ENCODE results near the gene CFAP99.

CFAP99 gene

GRCh38 chr4:2387218-2387617, 31.5 kb upstream of the CFAP99 start:
- no peaks in the 10 kb centered on the region for H3F3A ChIP-seq (ENCODE audit: control insufficient read depth, insufficient read depth)
- no peaks in the 10 kb centered on the region for H3K4me1 ChIP-seq (ENCODE audit: control insufficient read depth, low read length)
- no peak for TF ChIP-seq EZH2phosphoT487 (IDR thresholded peaks at IDR 0.05; ENCODE audit: borderline replicate concordance, low read length)
- TF ChIP-seq, protein P1, sequence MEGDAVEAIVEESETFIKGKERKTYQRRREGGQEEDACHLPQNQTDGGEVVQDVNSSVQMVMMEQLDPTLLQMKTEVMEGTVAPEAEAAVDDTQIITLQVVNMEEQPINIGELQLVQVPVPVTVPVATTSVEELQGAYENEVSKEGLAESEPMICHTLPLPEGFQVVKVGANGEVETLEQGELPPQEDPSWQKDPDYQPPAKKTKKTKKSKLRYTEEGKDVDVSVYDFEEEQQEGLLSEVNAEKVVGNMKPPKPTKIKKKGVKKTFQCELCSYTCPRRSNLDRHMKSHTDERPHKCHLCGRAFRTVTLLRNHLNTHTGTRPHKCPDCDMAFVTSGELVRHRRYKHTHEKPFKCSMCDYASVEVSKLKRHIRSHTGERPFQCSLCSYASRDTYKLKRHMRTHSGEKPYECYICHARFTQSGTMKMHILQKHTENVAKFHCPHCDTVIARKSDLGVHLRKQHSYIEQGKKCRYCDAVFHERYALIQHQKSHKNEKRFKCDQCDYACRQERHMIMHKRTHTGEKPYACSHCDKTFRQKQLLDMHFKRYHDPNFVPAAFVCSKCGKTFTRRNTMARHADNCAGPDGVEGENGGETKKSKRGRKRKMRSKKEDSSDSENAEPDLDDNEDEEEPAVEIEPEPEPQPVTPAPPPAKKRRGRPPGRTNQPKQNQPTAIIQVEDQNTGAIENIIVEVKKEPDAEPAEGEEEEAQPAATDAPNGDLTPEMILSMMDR (IDR thresholded peaks at IDR 0.05; ENCODE audit: low read depth, low read length, poor library complexity, severe bottlenecking) = no peak
- peaks cover 22% of the 10 kb centered on the region for H3K27me3 ChIP-seq (ENCODE audit: control insufficient read depth, low read length)
- no peaks in the 10 kb centered on the region for H3K9me2 ChIP-seq (replicated peaks; ENCODE audit: control insufficient read depth, low read length)
- no peaks in the 10 kb centered on the region for H3K36me3 ChIP-seq (ENCODE audit: control insufficient read depth, low read length)
- H3K27ac ChIP-seq (ENCODE audit: low read depth, low read length) = no peak overlapping the region
- no peaks in the 10 kb centered on the region for H3K9me3 ChIP-seq (ENCODE audit: control insufficient read depth, insufficient read depth, low read length)
- no peak overlapping the region for H3K4me2 ChIP-seq (ENCODE audit: low read length)
- no peaks in the 10 kb centered on the region for H4K20me1 ChIP-seq (ENCODE audit: control insufficient read depth, insufficient read depth, low read depth, low read length)
- H3K4me3 ChIP-seq (ENCODE audit: low read length) = no peak overlapping the region
- no peaks in the 10 kb centered on the region for H3K79me2 ChIP-seq (ENCODE audit: control insufficient read depth, low read length)

- no peaks in the 10 kb centered on the region for H3K4me1 ChIP-seq (ENCODE audit: control insufficient read depth, low read length)
- no peaks in the 10 kb centered on the region for H3K36me3 ChIP-seq (ENCODE audit: control insufficient read depth, low read length)
- H3K79me2 ChIP-seq (ENCODE audit: control insufficient read depth, low read length) = no peaks in the 10 kb centered on the region
- H3F3A ChIP-seq (ENCODE audit: control insufficient read depth, insufficient read depth) = no peaks in the 10 kb centered on the region
- no peaks in the 10 kb centered on the region for H3K9me3 ChIP-seq (ENCODE audit: control insufficient read depth, insufficient read depth, low read length)
- TF ChIP-seq, protein P1 (IDR thresholded peaks at IDR 0.05; ENCODE audit: low read depth, low read length, poor library complexity, severe bottlenecking) = no peak
- TF ChIP-seq EZH2phosphoT487 (IDR thresholded peaks at IDR 0.05; ENCODE audit: borderline replicate concordance, low read length) = no peak
- no peaks in the 10 kb centered on the region for H4K20me1 ChIP-seq (ENCODE audit: control insufficient read depth, insufficient read depth, low read depth, low read length)
- no peak overlapping the region for H3K4me3 ChIP-seq (ENCODE audit: low read length)
- no peaks in the 10 kb centered on the region for H3K9me2 ChIP-seq (replicated peaks; ENCODE audit: control insufficient read depth, low read length)
- H3K27ac ChIP-seq (ENCODE audit: low read depth, low read length) = no peak overlapping the region
- H3K4me2 ChIP-seq (ENCODE audit: low read length) = no peak overlapping the region
- peaks cover 23% of the 10 kb centered on the region for H3K27me3 ChIP-seq (ENCODE audit: control insufficient read depth, low read length)
These were observed 30.9 kb upstream of the CFAP99 start for GRCh38 chr4:2387829-2388228.

GRCh38 chr4:2388429-2389182, 30.1 kb upstream of the CFAP99 start:
- Histone ChIP-seq H3K4me2 (ENCODE audit: low read length) (no peak overlapping the region), H3K36me3 (ENCODE audit: control insufficient read depth, low read length) (no peaks in the 10 kb centered on the region), H3K4me1 (ENCODE audit: control insufficient read depth, low read length) (peaks cover 5% of the 10 kb centered on the region), H3K4me3 (ENCODE audit: low read length) (no peak overlapping the region), H3K79me2 (ENCODE audit: control insufficient read depth, low read length) (no peaks in the 10 kb centered on the region), H3K27ac (ENCODE audit: low read depth, low read length) (no peak overlapping the region), H4K20me1 (ENCODE audit: control insufficient read depth, insufficient read depth, low read depth, low read length) (no peaks in the 10 kb centered on the region), H3K9me3 (ENCODE audit: control insufficient read depth, insufficient read depth, low read length) (no peaks in the 10 kb centered on the region), H3K27me3 (ENCODE audit: control insufficient read depth, low read length) (peaks cover 31% of the 10 kb centered on the region), H3K9me2 (replicated peaks; ENCODE audit: control insufficient read depth, low read length) (no peaks in the 10 kb centered on the region), H3F3A (ENCODE audit: control insufficient read depth, insufficient read depth) (no peaks in the 10 kb centered on the region)
- no peak for TF ChIP-seq EZH2phosphoT487 (IDR thresholded peaks at IDR 0.05; ENCODE audit: borderline replicate concordance, low read length)
- TF ChIP-seq, protein P1 (IDR thresholded peaks at IDR 0.05; ENCODE audit: low read depth, low read length, poor library complexity, severe bottlenecking) = no peak
